Keratinocyte (primary cell): ENCODE results near the gene SCLY.

Source experiments
- EZH2 ChIP-seq: IDR thresholded peaks from one replicate; pipeline ENCODE4 v1.6.1; 2012; ENCODE audit warnings: inconsistent platforms, mild to moderate bottlenecking, low read length, moderate library complexity
- TF ChIP-seq, protein P1 (sequence below), 3 experiments: IDR thresholded peaks in 1 of 3; conservative IDR thresholded peaks in 1 of 3; optimal IDR thresholded peaks in 1 of 3; 2 replicates in 2 of 3; 3 replicates in 1 of 3; pipeline versions ENCODE3 to v1.5.1; 2011; ENCODE audit warnings: low read length in 3 of 3, mild to moderate bottlenecking in 3 of 3, moderate library complexity in 2 of 3, control low read depth in 1 of 3, inconsistent platforms in 1 of 3; ENCODE audit not compliant: insufficient read depth in 2 of 3; ENCODE audit errors: extremely low read depth in 1 of 3

DNA sequence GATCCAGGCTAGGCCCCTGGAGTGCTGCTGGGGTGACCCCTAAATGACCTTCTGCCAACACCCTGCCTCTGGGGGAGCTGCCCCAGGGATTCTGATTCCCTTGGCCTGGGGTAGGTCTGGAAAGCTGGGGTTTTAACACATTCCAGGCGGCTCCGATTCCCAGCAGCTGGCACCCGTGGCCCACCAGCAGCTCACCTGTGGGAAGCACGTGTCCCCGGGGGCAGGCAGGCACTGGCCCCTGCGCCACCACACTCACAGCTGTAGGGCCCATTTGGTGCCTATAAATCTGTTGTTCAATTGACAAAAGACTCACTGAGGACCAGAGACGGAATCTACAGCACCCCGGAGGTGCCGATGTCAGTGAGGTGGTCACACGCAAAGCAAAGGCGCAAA, 73.6 kb downstream of the SCLY start:
- TF ChIP-seq, protein P1, sequence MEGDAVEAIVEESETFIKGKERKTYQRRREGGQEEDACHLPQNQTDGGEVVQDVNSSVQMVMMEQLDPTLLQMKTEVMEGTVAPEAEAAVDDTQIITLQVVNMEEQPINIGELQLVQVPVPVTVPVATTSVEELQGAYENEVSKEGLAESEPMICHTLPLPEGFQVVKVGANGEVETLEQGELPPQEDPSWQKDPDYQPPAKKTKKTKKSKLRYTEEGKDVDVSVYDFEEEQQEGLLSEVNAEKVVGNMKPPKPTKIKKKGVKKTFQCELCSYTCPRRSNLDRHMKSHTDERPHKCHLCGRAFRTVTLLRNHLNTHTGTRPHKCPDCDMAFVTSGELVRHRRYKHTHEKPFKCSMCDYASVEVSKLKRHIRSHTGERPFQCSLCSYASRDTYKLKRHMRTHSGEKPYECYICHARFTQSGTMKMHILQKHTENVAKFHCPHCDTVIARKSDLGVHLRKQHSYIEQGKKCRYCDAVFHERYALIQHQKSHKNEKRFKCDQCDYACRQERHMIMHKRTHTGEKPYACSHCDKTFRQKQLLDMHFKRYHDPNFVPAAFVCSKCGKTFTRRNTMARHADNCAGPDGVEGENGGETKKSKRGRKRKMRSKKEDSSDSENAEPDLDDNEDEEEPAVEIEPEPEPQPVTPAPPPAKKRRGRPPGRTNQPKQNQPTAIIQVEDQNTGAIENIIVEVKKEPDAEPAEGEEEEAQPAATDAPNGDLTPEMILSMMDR (optimal IDR thresholded peaks at IDR 0.05 in 1 of 3, IDR thresholded peaks at IDR 0.05 in 1 of 3, conservative IDR thresholded peaks at IDR 0.05 in 1 of 3; ENCODE audit: extremely low read depth in 1 of 3, insufficient read depth in 2 of 3, low read length in 3 of 3), result no peak
- no peak for TF ChIP-seq EZH2
